SK-N-MC (cell line): ENCODE data around the gene CDHR5.

Source experiments
- EZH2 ChIP-seq: fragments of 200-600 bp; sonication (generic); IDR thresholded peaks from one replicate; pipeline ENCODE4 v1.6.1; 2017; ENCODE audit warnings: antibody characterized with exemption
- POLR2AphosphoS5 ChIP-seq: IDR thresholded peaks from 2 replicates; pipeline ENCODE4 v1.6.1; 2012; ENCODE audit warnings: mild to moderate bottlenecking, low read depth, low read length, borderline replicate concordance

DNA sequence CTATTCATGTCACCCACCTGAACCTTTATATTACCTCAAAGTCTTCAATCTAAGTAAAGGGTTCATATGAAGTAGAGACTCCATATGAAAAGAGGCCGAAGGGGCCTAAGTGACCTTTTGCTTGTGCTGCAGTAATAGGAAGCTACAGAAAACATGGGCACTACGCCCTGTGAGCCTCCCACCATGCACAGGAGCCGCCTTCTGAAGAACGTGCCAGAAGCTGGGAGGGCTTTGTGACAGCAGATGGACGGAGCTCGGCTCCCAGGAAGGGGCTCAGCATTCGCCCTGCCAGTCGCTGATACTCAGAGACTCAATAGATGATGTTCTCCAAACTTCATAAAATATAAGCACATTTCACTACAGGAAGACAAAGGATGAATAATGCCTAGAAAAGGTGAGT, 49.1 kb upstream of the CDHR5 start:
- no peak for TF ChIP-seq POLR2AphosphoS5
- no peak for TF ChIP-seq EZH2
